Measurements from ENCODE around the gene ESRRB.

The ESRRB gene

DNA sequence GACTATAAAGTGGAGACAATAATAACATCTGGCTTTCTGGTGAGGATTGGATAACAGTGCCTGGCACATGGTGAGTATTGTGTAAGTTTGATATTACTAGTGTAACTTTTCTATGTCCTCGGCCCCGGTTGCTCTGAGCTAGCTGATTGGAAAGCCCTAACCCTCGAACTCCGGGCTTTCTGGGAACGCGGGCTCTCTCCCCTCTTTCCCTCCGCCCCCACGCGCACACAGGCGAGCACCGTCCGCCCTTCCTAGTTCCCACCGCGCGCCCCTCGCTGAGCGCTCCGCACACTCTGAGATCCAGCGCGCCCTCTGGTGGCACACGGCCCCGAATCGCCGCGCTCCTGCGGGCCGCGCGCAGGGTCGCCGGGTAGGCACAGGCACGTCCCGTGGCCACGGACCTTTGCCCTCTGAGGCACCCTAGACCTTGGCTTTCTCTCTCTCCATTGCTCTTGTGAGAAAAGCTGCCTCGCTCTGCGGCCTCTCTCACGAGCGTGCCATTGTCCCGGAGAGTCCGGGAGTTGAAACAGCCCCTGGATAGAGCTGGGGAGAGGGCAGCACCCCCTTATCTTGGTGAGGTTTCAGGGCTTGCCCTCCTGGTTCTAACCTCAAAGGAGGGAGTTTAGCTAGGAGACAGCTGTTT lies 23.2 kb upstream of the ESRRB start:
- peak in 1 of 2 donors; percentile 34 for DNase-seq (ENCODE audit: low read depth in 2 of 2)

DNA sequence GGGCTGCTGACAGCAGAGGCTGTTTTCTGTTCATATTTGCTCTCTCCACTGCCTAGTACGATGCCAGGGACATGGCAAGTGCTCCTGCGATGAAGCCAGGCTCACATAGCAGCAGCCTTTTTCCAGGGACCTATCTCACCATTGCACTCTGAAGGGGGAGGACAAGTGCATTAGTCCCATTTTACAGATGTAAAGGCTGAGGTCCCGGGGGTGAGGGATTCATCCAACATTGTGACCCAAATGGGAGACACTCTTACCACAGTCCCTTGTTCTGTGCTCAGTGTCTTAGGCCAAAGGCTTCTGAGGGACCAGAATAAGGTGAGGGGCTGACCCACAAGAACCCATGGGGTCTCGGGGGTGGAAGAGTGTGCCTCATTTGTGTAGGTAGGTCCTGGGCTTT lies 21.6 kb upstream of the ESRRB start:
- DNase-seq (ENCODE audit: low read depth in 2 of 2): no peak

DNA sequence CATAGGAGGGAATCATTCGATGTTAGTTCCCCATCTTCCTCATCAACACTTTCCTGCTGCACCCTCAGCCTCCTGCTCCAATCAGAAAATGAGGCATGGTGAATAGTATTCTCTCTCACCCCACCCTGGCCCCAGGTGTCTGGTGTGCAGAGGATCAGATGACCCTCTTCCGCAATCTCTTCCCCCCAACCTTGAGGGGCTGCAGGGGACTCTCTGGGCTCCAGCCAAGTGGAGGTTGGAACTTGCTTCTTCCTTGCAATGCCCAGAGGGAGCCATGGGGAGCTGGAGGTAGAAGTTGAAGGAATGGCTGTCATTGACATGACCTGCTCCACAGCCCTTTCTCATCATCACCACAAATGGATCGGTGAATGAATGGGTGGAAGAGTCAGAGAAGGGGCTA lies 20.2 kb upstream of the ESRRB start:
- DNase-seq (ENCODE audit: low read depth in 2 of 2): no peak

DNA sequence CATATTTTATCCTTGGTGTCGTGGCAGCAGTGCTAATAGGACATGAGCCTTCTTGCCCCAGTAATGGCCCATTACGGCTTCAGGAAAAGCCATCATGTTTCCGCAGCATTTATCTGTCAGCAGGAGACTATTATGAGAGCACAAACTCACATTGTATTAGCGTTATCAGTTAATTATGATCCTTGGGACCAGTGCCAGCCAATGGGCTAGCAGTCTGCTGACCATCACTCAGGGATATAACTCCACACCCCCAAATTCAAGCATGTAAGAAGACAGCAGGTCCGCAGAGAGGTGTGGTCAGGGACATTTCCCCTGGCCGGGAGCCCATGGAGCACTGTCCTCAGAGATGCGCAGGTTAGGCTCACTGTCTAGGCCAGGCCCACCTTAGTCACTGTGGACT lies 4.9 kb upstream of the ESRRB start:
- DNase-seq (ENCODE audit: low read depth in 2 of 2): no peak

DNA sequence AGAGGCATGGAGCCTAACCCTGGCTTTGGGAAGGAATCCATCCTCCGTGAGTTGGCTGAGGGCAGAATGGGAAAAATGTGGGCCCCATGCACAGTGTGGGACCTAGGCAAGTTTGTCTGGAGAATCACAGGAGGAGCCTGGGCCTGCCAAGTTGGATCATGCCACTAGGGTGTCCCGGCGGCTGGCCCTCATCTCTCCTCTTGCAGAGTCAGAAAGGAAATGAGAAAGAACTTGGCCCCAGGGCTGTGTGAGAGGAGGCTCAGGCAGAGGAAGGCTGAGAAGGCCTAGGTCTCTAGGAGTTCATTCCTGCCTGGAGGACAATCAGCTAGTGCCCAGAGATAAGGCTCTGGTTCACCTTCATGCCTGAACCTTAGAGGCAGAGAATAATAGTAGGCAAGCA lies 2.5 kb upstream of the ESRRB start:
- no peak for DNase-seq (ENCODE audit: low read depth in 2 of 2)

DNA sequence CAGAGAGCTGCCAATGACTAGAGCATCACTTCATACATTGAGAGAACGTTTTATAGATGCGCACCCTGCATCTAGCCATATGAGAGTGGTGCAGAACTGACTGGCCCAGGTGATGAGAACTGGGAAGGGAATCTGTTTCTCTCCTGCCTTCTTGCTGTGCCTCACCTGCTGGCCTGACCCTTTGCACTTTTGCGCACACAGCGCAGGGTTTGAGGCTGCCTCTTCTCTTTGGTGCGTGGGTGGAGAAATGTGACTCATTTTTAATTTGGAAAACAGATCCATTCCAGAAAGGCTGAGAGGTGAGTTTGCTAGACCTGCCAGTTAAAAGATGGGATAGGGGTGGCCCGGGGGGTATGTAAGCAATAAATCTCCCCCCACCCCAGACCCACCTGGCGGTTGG lies 453 bp upstream of the ESRRB start:
- no peak for DNase-seq (ENCODE audit: low read depth in 2 of 2)

DNA sequence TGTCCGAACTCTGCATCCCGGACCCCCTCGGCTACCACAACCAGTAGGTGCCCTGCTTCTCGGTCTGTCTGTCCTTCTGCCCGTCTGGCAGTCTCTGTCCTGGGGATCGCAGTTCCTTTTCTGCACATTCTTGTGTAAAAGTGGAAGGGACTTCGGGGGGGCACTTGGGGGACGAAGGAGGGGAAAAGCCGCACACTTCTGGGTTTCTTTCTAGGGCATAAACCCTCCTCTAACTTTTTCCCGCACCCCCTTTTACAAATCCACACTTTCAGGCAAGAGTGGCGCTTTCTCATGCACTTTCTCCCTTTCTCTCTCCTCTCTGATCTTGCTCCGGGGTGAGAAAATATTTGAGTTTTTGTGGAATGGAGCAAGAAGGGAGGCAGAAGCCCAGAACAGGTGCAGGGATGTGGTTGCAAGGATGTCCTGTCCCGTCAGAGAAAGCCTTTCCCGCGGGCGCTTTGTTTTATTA lies 506 bp downstream of the ESRRB start:
- no peak for DNase-seq (ENCODE audit: low read depth in 2 of 2)

DNA sequence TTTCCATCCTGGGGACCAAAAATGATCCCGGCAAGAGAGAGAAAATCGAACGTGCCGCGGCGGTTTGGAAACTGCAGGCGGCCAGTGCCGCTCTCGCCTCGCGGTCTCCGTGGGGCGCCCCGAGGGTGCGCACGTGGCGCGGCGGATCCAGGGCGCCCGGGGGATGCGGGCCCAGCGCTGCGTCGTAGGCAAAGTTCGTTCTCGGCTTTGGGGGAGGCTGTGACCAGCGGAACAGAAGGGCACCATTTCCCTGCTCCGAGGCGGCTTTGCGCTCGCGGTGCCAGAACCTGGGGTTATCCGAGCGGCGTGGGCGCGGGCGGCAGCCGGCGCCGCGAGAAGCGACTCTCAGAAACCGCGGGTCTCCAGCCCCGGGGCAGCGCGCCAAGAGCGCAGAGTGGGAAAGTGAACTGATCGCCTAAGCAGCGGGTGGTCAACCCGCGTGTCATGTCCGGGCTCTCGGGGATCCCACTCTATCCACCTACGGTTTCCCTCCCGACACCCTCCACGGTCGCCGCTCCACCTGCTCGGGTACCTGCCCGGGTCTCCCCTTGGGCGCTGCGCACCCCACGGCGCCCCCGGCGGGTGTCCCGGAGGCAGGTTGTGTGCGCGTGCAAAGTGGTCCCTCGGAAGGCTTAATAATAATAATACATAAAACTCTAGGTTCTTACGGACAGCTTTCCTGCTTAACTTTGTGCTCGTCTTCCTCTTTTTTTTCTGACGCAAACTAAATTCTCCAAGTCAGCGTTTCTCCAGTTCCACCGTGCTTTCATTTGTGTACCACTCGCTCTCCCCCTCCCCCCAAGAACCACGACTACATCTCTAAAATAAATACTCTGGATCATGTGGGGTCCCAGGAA lies 1.2 kb downstream of the ESRRB start:
- DNase-seq (ENCODE audit: low read depth in 2 of 2): no peak

DNA sequence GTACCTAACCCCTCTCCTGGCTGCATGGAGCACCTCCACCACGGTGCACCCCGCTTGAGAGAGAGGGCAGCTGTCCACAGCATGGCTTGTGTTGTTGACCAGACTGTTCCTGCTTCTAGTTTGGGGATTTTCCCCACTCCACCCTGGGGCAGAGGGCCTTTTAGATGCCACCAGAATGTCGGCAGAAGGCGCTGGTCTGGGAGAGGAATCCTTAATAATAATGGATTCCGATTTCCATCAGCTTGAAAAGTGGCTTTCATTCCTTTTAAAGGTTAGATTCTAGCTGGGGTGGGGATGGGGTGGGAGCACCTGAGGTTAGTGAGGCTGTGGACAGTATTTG lies 1.8 kb downstream of the ESRRB start:
- DNase-seq (ENCODE audit: low read depth in 2 of 2): no peak

DNA sequence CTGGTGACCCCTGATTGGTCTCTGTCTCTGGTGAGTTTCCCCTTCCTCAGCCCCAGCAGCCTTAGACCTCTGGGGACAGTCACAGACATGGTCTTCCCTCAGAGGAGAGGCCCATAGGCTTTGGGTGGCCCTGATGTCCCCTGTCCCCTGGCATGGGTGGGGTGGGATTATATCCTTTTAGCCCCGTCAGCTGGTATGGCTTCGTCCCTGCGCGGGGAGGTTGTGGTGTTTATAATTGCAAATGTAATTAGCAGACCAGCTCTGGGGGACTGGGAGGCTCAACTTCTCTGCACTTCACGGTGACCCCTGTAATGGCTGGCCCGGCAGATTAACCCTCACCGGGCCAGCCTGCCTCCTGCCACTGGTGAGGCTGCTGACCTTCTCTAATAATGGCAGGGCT lies 5.1 kb downstream of the ESRRB start:
- no peak for DNase-seq (ENCODE audit: low read depth in 2 of 2)

DNA sequence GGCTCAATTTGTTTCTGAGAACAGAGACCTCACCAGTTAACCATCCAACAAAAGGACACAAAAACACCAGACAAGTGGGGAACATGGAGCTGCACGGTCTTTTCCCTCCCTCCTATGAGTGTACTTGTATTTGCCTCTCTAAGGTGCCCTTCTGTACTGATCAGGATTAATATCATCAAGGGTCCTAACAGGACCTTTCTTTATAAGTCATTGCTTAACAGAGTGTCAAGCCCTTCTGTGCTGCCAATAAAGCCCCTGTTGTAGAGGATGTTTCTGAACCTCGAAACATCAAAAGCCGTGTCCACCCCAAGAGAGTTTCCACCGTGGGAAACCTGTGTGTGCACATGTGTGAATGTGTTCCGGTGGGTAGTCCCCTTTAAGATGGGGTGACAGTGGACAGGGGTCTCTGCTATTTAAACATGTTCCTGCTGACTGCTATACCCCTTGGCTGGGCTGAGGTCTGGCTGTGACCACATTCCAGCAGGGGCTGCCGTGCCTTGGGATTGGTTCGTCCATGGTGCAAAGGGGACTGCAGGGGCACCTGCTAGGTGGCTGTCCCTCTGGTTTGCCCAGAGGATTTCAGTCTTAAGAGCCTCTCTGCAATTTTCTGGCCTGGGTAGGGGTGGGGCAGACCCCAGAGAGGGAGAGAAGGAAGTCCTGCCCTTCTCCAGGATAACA lies 6.0 kb downstream of the ESRRB start:
- DNase-seq (ENCODE audit: low read depth in 2 of 2): no peak

DNA sequence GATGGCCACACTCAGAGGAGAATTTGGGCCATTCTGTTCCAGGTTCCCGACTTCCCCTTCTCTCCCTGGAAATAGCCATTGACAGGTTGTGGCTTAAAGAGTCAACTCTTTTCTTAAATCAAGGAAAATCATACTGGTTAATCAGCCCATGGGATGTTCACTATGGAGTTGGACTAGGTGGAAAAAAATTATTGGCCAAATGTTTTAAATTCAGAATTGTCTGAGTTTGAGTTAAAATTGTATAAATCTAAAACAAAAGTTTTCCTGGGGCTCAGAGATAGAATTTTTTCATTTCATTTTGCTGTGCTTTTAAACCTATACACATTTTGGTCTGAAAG lies 6.5 kb downstream of the ESRRB start:
- no peak for DNase-seq (ENCODE audit: low read depth in 2 of 2)

DNA sequence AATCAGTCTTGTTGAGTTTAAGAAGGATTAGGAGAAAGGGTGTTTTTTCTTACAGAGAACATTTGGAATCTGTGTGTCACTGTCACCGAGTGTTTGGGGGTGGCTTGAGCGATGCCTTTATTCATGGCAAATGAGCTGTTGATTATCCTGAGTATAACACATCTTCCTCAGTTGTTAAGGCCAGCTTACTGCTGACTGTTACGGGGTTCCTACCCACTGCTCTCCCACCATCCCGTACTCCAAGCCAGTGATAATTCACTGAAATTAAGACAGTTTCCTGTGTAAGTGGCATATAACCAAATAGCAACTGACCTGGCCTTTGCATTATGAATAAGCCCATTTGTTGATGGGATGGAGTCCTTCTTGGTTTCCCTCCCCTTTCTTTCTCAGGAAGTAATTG lies 9.5 kb downstream of the ESRRB start:
- no peak for DNase-seq (ENCODE audit: low read depth in 2 of 2)

DNA sequence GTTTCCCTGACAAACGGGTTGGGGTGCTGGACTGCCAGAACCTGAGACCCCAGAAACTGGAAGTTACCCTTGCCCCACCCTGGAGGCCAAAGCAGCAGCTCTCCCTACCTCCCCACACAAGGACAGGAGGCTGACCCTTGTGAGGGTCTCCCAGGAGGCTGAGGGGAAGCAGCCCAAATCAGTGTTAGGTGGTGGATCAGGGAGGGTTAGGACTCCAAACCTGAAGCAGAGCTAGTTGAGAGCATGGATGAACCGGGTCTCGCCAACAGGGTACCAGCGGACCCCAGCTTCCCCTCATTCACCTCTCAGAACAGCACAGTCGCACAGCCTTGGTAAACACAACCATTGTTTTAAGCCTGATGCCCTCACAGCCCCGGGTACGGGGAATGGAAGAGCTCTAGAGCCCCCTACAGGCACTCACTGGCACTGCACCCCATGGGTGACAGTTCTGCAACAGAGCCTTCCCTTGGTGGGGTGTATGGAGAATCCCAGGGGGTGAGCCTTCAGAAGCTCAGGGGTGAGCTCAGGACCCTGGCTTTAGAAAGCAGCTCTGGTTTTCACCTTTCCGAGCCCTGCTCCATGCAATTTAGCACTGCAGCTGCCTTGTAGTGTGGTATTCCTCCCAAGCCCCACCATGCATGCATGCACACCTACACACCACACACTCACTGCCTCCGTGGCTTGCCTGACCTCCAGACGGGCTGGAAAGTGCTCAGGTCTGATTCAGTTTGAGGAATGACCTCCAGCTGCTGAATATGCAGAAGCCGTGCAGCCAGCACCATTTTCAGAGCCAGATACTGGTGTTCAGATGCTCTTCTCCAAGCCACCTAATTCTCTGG lies 11.2 kb downstream of the ESRRB start:
- DNase-seq (ENCODE audit: low read depth in 2 of 2): peak; percentile 3 to 41

DNA sequence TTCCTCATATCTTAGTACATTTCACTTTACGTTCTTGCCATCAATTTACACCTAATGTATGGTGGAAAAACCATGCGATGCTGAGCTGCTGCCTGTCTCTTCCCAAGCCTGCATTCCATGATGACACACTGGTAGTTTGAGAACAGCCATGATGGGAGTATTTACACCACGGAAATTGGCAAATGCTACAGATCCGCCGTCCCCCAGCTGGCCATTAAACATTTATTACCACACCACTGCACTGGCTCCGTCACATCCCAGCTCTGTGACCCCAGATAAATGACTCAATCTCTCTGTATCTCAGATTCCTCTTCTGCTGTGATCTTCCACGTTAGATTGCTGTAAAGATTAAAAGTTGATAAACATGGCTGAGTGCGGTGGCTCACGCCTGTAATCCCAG lies 13.9 kb downstream of the ESRRB start:
- no peak for DNase-seq (ENCODE audit: low read depth in 2 of 2)

DNA sequence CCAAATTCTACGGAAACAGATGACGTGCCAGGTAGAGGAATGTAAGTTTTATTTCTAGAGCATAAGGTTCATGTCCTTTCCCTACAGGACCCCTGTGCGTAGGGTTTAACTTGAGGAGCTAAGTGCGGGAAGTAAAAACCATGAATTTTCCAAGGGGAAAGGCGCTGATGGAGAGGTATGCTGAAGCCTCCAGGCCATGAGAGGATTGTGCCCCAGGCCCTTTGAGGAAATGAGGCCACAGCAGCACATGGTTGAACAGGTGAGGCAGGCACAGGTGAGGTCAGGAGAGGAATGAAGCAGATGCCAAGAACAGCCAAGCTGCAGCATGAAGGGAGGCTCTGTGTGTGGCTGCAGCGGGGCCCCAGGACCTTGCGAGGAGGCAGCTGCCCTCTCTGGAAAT lies 14.7 kb downstream of the ESRRB start:
- no peak for DNase-seq (ENCODE audit: low read depth in 2 of 2)

DNA sequence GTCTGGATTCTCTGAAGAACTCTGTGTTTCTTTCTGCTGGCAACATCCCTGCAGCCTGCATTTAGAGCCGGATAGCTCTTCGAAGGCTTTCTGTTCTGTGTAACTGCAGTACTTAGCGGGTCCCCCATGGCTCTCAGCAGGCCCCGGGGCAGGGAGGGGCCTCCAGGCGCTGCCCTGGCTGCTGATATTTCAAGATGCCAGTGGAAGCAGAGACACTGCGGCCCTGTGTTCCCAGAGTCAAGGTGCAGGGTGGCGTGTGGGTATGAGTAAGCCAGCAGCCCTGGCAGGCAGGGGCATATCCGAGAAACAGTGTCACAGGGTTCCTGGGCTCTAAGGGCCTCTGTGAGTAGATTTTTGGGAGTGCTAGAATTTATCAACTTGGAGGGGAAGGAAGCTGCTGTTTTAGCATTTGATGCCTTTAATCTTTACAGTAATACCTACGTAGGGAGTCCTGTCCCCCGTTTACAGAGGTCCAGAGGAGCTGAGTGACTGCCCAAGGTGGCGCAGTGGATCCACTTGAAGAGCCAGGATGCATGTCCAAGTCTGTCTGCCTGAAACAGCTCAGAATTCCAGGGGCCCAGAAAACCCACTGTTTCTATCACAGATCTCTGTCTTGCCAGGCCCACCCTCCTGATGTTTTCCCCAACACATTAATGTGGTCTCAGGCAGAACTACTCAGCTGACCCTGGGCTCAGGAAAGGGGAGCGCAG lies 16.2 kb downstream of the ESRRB start:
- no peak for DNase-seq (ENCODE audit: low read depth in 2 of 2)

DNA sequence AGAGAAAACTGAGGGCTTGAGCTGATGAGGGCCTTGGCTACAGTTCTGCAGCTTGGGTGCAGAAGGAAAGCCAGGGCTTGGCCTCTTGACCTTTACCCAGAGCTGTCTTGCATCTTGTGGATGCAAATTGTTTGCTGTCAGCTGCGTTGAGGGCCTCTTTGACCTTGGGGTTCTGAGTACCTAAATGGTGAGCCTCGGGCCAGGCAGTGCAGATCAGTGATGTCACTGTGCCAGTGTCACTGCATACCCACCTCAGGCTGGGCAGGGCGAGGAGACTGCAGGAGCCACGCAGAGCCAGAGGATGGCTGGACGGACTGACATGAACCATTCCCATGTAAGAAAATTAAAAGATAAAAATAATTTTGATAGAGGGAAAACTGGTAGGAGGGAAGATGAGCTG lies 18.6 kb downstream of the ESRRB start:
- no peak for DNase-seq (ENCODE audit: low read depth in 2 of 2)

DNA sequence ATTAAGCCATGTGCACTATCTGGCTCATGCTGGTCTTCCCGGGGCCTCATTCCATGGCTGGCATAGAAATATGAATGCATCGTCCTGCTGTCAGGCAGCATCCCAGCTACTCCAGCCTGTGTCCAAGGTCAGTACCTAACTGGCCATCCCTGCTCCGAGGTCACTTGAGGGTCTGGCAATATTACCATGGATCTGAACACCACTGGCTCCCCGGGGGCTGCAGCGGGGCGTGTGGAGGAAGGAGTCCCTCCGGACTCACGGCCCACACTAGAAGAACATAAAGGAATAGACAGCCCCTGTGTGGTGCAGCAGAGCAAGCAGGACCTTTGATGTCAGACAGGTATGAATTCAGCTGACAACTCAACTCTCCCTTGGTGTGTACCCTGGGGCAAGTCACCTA lies 19.2 kb downstream of the ESRRB start:
- DNase-seq (ENCODE audit: low read depth in 2 of 2): no peak

DNA sequence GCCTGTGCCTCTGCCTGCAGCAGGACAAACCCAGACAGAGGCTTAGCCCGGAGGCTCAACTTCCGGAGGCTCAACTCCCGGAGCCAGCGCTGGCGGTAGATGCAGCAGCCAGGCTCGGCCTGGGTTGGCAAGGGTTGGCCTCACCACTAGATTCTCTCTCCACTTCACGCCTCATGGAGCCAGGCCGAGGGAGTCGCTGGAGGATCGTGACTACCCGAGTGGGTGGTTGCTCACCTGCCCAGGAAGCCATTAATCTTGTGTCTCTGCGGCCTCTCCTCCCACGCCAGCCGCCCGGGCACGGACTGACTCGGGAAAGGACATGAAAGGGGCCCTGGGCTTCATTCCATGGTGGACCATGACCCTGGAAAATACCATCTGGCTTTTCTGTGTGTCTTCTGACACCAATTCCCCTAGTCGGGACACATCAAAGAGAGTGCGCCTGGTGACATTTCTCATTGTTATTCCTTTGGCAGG lies 20.8 kb downstream of the ESRRB start:
- DNase-seq (ENCODE audit: low read depth in 2 of 2): no peak

DNA sequence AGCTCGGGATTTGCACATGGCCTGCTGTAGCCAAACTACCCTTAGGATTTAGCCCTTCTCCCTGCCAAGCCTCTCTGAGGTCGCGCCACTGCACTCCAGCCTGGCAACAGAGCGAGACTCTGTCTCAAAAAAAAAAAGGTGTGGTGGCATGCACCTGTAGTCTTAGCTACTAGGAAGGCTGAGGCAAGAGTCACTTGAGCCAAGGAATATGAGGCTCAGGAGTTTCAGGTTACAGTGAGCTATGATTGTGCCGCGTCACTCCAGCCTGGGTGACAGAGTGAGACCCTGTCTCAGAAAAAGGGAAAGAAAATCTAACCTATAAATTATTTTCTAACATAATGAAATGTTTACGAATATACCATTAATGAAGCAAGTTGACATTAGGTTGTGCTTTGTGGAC lies 29.7 kb downstream of the ESRRB start:
- DNase-seq (ENCODE audit: low read depth in 2 of 2): no peak
